ENCODE results near the gene UGT2B28.
"Not testable (repeated sequence)": the region's sequence is repeated elsewhere in the genome, so short reads cannot be mapped to it uniquely, and the experiment has no call there.

The UGT2B28 gene

GRCh38 chr4:69280081-69280480, at the start of gene UGT2B28:
UGT2B28 (plus strand) TSS chr4:69280475; CDS start chr4:69280501, 26 bp downstream.
- not testable (repeated sequence) for DNase-seq (ENCODE audit: low spot score)

- no peak for DNase-seq (ENCODE audit: low spot score)
Observed at GRCh38 chr4:69239092-69239491, 41.2 kb upstream of the UGT2B28 start.

- no peak for DNase-seq (ENCODE audit: low spot score)
Observed at GRCh38 chr4:69239557-69240168, 40.6 kb upstream of the UGT2B28 start.

- DNase-seq (ENCODE audit: low spot score) = not testable (repeated sequence)
Observed at GRCh38 chr4:69240787-69241186, 39.5 kb upstream of the UGT2B28 start.

- not testable (repeated sequence) for DNase-seq (ENCODE audit: low spot score)
Observed at GRCh38 chr4:69241746-69242145, 38.5 kb upstream of the UGT2B28 start.

- DNase-seq (ENCODE audit: low spot score) = not testable (repeated sequence)
Observed at GRCh38 chr4:69242562-69243240, 37.6 kb upstream of the UGT2B28 start.

GRCh38 chr4:69250884-69251283, 29.4 kb upstream of the UGT2B28 start:
- not testable (repeated sequence) for DNase-seq (ENCODE audit: low spot score)

- DNase-seq (ENCODE audit: low spot score) = not testable (repeated sequence)
Observed at GRCh38 chr4:69253147-69253772, 27.0 kb upstream of the UGT2B28 start.

GRCh38 chr4:69268612-69269011, 11.7 kb upstream of the UGT2B28 start:
- not testable (repeated sequence) for DNase-seq (ENCODE audit: low spot score)

GRCh38 chr4:69296356-69296755, 16.1 kb downstream of the UGT2B28 start:
- not testable (repeated sequence) for DNase-seq (ENCODE audit: low spot score)

- DNase-seq (ENCODE audit: low spot score) = not testable (repeated sequence)
Observed at GRCh38 chr4:69308426-69309033, 28.3 kb downstream of the UGT2B28 start.

- DNase-seq (ENCODE audit: low spot score) = not testable (repeated sequence)
Observed at GRCh38 chr4:69309549-69310076, 29.3 kb downstream of the UGT2B28 start.

- not testable (repeated sequence) for DNase-seq (ENCODE audit: low spot score)
Observed at GRCh38 chr4:69310262-69310661, 30.0 kb downstream of the UGT2B28 start.

GRCh38 chr4:69317669-69318298, 37.5 kb downstream of the UGT2B28 start:
- DNase-seq (ENCODE audit: low spot score) = peak; percentile 10

- no peak for DNase-seq (ENCODE audit: low spot score)
Observed at GRCh38 chr4:69321153-69321729, 41.0 kb downstream of the UGT2B28 start.

GRCh38 chr4:69322055-69322454, 41.8 kb downstream of the UGT2B28 start:
- DNase-seq (ENCODE audit: low spot score) = peak; percentile 20

- DNase-seq (ENCODE audit: low spot score) = no peak
Observed at GRCh38 chr4:69323284-69323683, 43.0 kb downstream of the UGT2B28 start.

GRCh38 chr4:69330345-69331047, 50.2 kb downstream of the UGT2B28 start:
- DNase-seq (ENCODE audit: low spot score) = no peak

GRCh38 chr4:69331304-69331703, 51.0 kb downstream of the UGT2B28 start:
- DNase-seq (ENCODE audit: low spot score) = not testable (repeated sequence)

- DNase-seq (ENCODE audit: low spot score) = not testable (repeated sequence)
Observed at GRCh38 chr4:69335485-69335884, 55.2 kb downstream of the UGT2B28 start.

GRCh38 chr4:69343114-69343513, 62.8 kb downstream of the UGT2B28 start:
- DNase-seq (ENCODE audit: low spot score) = not testable (repeated sequence)
